ENCODE data around the gene RBL1.

DNA sequence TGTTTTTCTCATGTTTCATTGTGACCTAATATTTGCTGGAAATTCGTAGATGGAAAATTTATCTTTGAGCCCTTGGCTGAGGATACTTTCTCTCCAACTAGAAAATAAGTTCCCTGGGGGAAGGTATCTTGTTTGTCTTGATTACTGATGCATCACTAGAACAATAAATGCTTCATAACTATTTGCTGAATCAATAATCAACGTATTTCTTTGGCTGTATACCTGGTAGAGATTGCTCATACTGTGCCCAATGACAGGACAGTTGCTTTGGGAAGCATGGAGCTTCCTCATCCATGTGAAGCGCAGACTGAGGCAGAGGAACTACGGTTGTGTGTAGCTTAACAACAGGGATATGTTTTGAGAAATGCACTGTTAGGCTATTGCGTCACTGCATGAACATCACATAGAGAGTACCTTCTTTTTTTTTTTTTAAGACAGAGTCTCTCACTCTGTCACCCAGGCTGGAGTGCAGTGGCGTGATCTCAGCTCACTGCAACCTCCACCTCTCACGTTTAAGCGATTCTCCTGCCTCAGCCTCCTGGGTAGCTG is 49.1 kb upstream of the RBL1 start:
- TF ChIP-seq, protein P1, sequence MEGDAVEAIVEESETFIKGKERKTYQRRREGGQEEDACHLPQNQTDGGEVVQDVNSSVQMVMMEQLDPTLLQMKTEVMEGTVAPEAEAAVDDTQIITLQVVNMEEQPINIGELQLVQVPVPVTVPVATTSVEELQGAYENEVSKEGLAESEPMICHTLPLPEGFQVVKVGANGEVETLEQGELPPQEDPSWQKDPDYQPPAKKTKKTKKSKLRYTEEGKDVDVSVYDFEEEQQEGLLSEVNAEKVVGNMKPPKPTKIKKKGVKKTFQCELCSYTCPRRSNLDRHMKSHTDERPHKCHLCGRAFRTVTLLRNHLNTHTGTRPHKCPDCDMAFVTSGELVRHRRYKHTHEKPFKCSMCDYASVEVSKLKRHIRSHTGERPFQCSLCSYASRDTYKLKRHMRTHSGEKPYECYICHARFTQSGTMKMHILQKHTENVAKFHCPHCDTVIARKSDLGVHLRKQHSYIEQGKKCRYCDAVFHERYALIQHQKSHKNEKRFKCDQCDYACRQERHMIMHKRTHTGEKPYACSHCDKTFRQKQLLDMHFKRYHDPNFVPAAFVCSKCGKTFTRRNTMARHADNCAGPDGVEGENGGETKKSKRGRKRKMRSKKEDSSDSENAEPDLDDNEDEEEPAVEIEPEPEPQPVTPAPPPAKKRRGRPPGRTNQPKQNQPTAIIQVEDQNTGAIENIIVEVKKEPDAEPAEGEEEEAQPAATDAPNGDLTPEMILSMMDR (conservative IDR thresholded peaks at IDR 0.05): no peak
- TF ChIP-seq EZH2 (IDR thresholded peaks at IDR 0.05; ENCODE audit: low read depth): no peak

Measured in PC-9 (cell line).